Activated T-cell treated with anti-CD3 and anti-CD28 coated beads for 4 hours (primary cell): ENCODE measurements around the gene SLC12A8.

Source experiments
- DNase-seq: peaks from one replicate; pipeline ENCODE4 v3.0.0-alpha.2; 2020

The SLC12A8 gene

DNA sequence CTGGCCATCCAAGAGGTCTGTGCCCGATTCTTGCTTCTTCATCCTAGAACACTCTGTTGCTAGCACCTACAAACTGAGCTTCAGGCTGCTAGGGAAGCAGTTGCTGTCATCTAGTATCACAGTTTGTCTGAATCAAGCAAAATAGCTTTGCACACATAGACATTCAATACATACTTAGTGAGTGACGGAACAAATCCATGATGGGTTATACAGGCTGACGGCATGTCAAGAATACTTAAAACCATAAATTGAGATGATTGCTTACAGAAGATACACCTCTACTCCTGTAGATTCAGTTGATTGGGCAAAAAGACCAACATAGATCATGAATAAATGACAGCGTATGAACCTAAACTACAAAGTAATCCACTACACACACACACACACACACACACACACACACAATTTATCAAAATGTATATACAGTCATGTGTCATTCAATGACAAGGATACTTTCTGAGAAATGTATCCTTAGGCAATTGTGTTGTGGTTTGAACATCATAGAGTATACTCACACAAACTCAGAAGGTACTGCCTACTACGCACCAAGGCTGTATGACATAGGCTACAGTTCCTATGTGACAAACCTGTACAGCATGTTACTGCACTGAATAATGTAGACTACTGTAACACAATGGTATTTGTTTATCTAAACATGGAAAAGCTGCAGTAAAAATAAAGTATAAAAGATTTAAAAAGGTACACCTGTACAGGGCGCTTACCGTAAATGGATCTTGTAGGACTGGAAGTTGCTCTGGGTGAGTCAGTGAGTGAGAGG is 142.4 kb downstream of the SLC12A8 start:
- no peak for DNase-seq

DNA sequence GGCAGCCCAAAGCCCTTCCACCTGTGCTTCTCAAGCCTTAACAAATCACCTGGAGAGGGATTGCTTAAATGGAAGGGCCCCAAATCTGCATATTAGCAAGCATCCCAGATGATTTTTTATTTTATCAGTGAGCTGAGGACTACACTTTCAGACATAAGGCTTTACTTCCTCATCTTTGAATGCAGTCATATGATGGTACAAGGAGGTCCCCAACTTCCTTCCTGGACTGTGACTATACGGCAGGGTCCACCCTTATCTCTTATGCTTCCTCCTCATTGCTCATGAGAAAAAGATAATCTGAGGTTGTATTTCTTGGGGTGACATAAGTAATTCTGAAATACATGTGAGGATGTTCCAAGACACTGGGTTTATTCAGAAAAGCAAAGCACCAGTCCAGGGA is 143.1 kb downstream of the SLC12A8 start:
- no peak for DNase-seq

DNA sequence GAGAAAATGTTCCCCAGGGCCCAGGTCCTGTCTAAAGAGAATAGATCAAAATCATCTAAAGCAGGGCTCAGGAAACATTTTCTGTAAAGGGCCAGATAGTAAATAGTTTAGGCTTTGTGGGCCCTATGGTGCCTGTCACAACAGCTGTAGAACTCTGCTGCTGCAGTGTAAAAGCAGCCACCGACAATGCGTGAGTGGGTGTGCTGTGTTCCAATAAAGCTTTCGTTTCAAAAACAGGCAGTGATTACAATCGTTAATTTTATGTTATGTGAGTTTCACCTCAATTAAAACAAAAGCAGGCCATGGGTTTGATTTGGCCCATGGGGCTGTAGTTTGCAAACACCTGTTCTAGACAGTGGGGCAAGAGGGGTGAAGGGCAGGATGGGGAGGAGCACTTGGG is 144.3 kb downstream of the SLC12A8 start:
- DNase-seq = no peak

DNA sequence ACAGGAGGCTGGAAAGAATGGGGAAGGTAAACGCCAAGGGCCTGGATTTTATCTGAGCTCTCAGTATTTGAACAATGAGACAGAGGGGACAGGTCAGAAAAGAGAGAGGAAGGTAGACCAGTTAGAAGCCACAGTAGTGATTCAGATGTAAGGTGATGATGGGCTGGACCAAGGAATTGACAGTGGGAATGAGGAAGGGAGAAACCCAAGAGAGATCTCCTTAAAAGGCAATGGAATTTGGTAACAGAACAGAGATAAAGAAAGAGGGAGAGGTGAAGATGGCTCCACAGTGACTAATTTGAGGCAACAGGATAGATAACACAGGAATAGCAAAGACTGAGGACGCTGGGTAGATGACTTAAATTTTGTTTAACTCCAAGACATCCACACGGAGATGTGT is 145.3 kb downstream of the SLC12A8 start:
- no peak for DNase-seq

DNA sequence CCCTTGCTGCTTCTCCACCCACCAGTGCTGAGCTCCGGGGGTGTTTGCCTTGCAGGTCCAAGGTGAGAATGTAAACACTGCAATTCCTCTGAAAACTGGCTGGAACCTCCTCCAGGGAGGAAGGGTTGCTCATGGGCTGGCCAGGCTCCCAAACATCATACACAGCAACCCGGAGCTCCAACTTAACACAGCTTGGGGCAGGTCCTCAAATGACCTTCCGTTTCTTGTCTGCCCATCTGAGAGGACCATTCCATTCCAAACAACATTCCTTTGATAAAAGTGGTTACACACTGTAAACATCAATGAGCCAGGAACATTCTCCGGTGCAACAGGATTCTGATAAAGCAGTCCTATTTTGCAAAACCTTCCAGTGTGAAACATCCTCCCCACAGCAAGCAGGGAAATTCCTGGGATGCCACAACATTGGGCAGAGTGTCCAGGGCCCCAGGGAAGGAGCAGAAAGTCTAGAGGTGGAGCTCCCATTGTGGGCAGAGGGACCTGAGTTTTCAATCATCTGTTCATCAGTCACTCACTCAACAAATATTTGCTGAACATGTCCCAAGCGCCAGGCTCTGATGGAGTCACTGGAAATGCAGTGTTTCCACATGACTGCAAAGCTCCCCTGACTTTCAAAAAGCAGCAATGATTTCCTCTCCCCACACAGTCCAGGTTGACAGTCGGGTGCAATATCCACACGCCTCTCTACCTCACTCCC is 149.5 kb downstream of the SLC12A8 start:
- no peak for DNase-seq

DNA sequence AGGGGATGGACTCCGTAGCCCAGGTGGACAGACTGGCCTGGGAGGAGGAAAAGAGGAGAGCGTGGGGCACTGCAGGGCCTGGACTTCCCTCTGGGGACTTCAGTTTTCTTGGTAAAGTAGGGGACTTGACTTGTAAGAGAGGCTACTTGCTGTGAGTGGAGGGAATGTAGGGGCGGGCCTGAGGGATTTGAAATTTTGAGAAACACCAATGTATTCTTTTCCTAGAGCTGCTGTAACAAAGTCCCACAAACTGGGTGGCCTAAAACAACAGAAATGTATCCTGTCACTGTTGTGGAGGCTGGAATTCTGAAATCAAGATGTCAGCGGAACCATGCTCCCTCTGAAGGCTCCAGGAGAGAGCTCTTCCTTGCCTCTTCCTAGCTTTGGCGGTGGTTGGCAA is 150.9 kb downstream of the SLC12A8 start:
- DNase-seq = no peak

DNA sequence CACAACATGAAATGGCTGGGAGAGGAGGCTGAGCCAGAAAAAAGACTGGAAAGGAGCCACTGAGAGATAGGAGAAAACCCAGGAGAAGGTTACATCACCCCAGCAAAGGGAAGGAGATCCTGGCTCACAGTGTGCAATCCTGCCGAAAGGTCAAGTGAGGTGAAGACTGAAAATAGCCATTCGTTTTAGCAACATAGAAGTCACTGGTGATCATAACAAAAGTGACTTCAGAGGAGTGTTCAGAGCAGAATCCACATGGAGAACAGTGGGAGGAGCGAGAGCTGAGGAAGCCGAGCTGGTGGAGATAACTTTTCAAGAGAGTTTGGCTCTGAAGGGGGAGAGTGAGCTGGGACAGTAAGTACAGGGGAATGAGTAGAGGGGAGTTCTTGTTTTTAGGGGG is 151.4 kb downstream of the SLC12A8 start:
- no peak for DNase-seq

DNA sequence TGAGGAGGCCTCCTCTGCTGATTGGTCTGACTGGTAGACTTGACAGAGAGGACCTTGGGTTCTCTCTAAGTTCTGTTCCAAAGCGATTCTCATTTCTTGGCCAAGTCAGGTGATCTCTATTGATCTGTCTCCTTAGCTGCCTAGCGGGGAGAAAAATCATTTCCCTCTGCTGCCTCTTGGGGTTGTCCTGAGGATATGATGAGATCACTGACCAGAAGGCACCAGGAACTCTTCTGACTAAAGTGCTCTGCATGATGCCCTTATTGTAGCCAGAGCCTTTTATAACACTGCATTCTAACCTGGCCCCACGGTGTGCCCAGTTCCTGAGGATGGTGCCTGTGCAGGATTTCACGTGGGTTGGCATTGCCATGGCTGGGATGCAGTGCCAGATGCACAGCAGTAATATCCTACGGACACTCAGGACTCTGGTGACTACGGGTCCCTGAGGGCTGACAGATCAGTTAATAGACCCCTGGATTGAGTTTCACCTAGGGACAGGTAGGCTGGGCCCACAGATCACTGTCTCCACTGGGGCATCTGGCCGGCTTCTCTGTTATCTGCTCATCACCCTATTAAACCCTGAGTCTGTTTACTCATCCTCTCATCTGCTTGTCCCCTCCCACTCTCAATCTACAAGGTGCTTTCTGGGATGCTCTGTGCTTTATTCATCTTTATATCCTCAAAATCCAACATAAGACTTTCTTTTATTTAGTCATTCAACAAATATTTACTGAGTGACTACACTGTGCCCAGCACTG is 152.9 kb downstream of the SLC12A8 start:
- no peak for DNase-seq

DNA sequence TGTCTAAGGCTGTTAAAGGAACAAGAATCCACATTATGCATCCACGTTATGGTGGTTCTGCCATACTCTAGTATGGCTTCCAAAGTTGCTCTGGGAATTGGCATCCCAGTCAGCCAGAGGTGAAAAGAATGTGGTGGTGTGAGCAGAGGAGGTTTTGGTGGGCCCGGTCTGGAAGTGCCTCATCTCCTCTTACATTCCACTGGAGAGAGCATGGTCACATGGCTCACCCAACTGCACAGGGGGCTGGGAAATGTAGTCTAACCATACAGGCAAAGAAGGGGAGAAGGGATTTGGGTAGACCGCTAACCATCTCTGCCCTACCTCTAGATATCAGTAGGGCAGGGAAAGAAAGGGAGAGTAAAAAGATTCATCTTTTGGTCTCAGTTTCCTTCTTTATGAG is 153.6 kb downstream of the SLC12A8 start:
- no peak for DNase-seq

DNA sequence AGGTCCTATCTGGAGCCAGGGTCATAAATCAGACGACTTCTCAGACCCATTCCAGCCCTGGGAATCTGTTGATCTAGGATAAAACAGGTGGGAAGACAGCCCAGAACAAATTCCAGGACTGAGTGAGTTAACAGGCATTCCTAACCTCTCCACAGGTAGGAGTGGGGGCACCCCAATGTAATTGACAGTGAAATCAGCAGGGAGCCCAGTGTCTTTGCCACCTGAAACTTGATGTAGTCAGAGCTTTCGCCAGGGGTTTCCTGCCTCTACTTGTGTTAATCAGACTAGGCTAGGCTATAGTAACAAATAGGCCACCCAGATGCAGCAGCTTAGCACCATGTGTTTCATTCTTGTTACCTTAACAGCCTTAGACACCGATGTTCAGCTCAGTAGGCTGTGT is 154.0 kb downstream of the SLC12A8 start:
- no peak for DNase-seq

DNA sequence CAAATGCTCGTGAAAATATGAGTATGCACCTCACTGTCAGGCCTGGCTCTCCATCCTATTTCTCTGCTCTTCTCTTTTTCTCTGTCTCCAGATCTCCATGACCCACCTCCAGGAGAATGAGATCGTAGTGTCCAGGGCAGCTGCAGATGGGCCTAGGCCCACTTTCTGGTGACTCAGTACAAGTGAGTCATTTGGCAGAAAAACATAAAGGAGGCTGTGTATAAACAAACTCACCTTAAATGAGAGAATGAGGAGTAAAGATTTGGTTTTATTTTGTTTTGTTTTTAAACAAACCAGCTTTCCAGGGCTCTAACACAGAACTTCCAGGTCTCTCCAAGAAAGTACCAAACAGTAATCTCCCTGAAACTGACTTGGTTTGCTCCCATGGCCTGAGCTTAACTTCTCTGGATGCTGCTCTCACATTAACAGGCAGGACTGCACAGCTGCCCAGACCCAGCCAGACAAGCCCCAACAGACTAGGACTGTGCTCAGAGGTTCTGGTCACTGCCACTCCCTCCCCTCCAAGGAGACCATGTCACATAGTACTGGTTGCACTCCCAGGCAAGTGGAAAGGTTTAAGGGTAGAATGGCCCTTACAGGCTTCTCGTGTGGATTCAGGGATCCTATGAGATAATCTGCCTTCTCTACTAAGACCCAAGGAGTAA is 155.2 kb downstream of the SLC12A8 start:
- no peak for DNase-seq

DNA sequence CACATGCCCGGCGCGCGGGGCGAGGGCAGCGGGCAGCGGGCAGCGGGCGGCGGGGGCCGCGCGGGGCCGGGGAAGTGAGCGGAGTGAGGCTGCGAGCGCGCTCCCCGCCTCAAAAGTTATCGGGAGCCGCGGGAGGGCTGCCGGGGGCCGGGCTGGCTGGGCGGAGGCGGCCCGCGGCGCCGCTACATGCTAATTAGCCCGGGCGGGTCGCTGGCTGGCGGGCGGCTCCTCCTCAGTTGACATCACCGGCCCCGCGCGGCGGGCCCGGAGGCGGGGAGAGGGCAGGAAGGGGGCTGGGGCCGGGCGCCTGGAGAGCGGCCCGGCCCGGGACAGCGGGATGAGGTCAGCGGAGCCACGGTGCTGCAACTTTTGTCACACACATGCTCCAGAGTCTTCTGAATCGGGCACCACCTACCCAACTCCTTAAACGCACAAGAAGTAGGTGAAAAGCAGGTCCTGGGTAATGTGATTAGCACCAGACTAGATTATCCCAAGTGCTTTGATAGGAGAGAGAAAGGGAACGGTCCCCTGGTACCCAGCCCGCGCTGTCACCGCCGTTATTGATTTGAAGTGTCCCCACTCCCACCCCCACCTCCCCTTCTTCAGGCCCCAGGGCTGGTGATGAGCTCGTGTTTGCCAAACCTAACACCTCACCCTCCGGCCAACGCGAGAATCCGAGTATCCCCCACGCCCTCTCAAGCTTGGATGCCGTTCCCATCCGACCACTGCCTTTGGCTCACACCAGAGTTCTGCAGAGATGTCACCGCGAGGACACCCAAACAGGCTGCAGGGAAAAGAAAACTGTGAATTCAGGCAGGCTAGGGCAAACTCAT is 156.4 kb downstream of the SLC12A8 start, which contains the start of gene HEG1:
Gene HEG1 (minus strand): TSS at position 85 of the 833 bp plus-strand sequence. CDS start 107 bp downstream, outside the sequence.
- DNase-seq = peak; percentile 62

DNA sequence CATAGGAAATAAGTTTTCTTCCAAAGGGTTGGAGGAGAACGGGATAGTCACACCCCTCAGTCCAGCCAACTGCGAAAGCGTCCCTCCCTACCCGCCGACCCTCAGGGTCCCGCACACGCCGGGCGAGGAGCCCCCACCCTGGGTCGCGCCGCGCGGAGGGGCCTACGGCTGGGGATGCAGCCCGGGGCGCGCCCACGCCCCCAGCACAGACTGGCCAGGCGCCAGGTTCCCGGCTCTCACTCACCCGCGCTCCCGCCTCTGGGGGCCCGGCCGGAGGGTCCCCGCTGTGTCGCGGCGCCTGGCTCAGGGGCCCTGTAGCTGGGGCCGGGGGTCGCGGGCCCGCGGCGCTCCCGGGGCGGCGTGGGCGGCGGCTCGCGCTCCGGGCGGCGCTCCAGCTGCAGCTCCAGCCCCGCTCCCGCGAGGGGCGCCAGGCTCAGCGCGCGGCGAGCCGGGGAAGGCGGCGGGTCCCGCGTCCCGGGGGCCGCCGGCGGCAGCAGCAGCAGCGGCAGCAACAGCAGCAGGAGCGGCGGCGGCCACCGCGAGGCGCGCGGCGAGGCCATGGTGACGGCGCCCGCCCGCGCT is 157.1 kb downstream of the SLC12A8 start:
- no peak for DNase-seq

DNA sequence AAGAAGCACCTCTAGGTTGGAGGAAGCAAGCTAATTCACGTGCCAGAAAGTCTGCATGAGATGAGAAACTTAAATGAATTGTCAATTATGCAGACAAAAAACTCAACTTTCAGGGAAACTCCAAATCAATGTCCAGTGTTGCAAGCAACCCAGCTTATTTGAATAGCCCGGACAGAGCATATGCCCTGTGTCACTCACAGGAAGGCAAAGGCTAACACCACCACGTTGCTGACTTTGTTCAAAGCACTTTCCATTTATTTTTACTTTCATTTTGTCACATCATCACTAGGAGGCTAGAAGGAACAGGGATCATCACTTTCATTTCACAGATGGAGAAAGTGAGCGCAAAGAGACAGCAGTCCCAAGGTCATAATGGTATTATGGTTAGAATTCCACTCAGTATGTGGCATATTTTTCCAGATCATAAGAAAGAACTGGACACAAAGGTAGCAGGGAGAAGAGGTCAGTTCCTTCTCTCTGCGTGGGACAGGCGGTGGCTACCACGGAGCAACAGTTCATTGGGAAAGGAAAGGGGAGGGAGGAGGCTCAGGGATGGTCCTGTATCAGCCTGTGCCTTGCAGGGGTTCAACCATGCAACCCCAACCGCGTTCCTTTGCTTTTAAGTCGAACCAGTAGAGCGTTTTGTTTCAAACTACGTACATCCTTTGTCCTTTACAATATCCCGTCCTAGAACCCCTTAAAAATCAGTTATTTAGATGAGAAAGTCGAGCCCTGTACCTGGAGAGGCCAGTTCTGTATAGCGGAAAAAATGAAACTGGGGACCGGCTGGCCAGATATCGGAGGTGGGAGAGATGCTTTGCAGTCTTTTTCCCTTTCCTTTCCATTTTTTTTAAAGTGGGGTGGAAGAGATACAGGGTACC is 157.9 kb downstream of the SLC12A8 start:
- DNase-seq = no peak

DNA sequence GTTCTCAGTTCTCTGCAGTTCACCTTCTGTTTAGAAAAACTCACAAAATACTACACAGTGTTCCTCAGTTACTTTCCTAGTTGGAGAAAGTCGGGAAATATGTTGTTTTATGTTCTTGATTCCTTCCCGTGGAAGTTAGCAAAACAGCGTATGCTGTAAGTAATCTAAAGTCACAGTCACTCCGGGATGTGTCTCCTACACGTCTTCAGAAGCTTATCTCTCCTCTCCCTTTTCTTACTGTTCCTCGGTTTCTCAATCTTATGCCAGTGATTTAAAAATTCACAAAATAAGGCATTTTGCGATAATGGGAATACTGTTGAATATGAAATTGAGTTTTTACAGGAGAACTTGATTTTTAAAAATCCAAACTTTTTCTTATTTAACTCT is 158.5 kb downstream of the SLC12A8 start:
- DNase-seq = no peak

DNA sequence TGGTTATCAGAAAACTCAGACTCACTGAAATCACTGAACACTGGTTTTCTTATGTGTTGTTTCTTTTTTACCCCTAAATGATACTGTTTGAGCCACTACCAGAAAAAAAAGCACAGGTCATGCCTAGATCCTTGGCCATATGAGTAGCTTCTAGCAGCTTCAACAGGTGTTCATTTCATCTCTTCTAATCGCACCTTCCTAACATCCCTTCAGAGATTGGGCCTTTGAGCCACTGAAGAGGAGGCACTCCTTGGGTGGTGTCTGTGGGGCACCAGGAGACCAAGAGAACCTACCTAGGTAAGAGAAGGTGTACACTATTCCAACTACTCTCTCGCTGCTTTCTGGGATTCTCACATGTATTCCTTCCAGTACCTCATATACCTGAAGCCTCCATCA is 159.2 kb downstream of the SLC12A8 start:
- DNase-seq = no peak

DNA sequence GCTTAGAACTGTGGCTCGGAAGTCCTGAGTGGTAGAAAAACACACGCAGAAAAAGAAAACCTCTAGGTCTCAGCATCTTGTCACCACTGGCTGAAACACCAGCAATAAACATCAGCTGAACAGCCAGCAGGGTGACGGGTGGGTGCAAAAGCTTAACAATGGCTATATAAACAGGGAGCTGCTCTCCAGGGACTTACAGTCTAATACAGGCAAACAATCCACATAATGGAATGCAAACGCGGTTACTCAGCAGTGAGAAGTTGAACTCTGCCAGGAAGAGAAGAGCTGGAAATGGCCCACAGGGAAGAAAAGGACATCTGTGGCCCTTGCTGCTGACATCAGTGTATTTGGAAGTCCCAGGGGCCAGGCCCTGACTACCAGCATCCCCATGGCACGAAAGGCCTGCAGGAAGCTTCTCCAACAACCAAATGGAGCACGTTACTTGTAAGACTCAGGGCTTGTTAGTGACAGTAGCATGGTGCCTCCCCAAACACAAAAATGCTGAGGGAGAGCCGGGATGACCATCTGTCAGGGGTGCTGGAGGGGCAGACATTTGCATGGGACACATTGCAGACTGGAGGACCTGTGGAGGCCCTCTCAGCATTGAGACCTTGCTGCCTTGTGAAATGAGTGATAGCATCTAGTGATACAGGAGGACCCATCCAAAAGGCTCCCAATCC is 159.8 kb downstream of the SLC12A8 start:
- DNase-seq = no peak

DNA sequence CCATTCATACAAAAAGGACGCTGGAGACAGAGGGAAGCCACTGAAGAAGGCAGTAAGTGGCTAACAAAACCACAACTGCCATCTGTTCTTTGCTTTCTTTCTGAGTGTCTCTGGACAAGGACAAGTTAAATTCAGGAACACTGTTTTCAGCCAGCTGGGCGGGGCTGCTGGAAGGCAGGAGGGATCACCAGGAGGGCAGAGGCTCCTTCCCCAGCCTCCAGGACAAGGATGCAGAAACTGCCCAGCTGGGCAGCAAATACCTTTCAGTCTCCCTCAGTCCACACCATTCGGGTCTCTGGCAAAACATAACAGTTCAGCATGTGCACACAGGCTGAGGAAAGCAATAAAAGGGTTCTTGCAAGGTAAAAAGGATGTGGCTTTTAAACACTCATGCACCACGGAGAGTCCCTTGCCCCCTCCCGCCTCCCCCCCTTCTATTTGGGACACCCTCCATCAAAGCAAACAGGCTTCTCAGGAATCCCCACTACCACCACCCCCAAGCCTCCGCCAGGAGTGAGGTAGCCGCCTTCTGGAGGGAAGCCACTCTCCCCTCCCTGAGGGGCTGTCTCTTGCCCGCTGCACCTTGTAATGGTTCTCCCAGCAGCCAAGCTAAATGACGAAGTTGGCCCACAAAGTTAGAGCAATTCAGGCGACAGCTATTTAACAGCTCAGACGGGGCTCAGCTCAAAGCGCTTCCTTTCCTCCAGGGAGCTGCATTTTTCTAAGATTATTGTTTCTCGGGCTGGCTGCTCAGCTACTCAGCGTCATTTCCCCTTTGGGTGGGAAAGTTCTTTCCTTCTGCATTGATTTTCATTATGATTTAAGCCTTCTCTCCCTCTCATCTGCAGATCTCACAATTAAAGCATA is 160.6 kb downstream of the SLC12A8 start:
- DNase-seq = peak; percentile 60

DNA sequence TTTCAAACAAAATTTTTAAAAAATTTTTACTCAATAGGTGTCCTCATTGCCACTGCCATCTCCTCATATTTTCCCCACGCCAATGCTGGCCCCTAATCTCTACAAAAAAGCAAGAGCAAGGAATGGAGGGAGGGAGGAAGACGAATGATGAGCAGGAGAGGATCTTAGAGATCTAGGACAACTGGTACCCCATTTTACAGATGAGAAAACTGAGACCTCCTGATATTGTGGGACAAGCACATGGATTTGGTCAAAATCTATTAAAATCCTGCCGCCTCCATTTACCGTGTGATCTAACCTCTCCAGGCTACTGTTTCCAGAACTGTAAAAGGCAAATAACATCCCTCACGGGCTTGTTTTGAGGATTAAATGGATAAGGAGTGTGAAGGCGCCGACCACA is 161.3 kb downstream of the SLC12A8 start:
- DNase-seq = no peak
